GM23248 (cell line): Measurements from ENCODE around the gene CPT1C.

ENCODE experiments used
- EZH2 ChIP-seq: fragments of 200-600 bp; sonication (generic); IDR thresholded peaks from 2 replicates; pipeline ENCODE4 v1.6.1; 2018; ENCODE audit warnings: antibody characterized with exemption, mild to moderate bottlenecking; ENCODE audit not compliant: insufficient read depth, poor library complexity, severe bottlenecking
- EZH2phosphoT487 ChIP-seq: fragments of 200-600 bp; sonication (generic); IDR thresholded peaks from 2 replicates; pipeline ENCODE4 v1.6.1; 2018; ENCODE audit warnings: antibody characterized with exemption, moderate library complexity, mild to moderate bottlenecking, low read depth; ENCODE audit not compliant: insufficient read depth

DNA sequence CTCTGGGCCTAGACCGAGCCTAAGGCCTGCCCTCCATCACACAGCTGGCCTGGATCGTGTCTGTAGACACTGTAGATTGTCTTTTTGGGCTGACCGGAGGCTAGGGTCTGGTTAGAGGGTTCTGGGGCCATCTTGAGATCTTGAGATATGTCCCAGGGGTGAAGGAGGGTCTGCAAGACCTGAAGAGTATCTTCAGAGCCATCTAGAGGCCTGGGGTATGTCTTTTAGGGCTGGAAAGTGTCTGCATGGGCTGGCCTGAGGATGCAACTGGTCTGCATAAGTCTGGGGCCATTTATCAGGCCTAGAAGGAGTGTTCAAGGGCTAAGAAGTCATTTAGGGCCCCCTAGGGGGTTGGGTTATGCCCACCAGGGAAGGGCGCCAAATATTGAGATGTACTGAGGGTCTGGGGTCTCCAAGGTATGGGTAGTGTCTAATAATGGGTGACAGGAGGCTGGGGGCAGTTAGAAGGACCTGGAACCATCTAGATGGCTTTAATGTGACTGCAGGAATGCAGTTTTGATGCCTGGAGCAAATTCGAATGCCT lies 48.4 kb upstream of the CPT1C start:
- TF ChIP-seq EZH2 = no peak
- TF ChIP-seq EZH2phosphoT487 = no peak
